ENCODE data around the gene GALNT16. TPM values are rescaled to one million over a fixed set of nuclear protein-coding genes. Genes with fewer than 3 reads are reported as not detected.

Gene GALNT16
- total and polyA plus RNA-seq, 2 of the 8 experiments (the other 6 are each of a cell fraction or from before 2014, with no cell fraction given), result 5.4 to 6.3 TPM

DNA sequence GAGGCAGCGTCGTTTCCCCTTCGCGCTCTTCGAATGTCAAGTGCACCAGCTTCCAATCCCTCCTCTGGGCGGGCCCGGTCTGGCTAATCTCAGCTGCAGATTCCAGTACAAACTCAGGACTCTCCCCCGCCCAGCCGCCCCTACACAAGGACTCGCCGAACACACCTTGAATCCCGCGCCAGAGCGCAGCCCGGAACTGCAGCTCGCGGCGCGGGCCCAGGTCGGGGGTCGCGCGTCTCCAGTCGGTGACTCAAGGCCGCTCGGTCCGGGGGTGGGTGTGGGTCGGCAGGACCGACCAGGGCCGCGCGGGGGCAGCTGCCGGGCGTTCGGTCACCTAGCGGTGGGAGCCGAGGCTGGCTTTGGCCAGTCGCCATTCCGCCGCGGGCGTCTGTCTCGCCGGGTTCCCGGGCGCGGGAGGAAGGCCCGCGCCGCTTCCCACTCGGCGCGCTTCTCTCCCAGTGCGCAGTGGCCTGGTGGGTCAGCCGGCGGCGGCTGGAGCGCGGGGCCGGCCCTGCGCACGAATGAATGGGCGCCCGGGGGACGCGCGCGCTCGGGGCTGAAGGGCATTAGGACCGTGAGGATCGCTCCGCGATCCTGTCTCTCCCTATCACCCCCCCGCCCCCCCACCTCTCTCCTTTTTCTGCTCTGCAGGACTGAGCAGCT lies at the start of gene GALNT16 (continued):
- TF ChIP-seq, protein P1, sequence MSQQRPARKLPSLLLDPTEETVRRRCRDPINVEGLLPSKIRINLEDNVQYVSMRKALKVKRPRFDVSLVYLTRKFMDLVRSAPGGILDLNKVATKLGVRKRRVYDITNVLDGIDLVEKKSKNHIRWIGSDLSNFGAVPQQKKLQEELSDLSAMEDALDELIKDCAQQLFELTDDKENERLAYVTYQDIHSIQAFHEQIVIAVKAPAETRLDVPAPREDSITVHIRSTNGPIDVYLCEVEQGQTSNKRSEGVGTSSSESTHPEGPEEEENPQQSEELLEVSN (IDR thresholded peaks at IDR 0.05), result peak; percentile 37
- no peak for TF ChIP-seq CHD1 (IDR thresholded peaks at IDR 0.05; ENCODE audit: low read depth, low read length)
- TF ChIP-seq TAF1 (IDR thresholded peaks at IDR 0.05; ENCODE audit: low read depth, low read length), result 0 out of 2 replicates have a peak, but pooled peaks have one; percentile 28
- TF ChIP-seq JUND (IDR thresholded peaks at IDR 0.05; ENCODE audit: low read length), result no peak
- no peak for TF ChIP-seq RFX5 (IDR thresholded peaks at IDR 0.05; ENCODE audit: borderline replicate concordance, low read depth, low read length)
- TF ChIP-seq PHF8 (conservative IDR thresholded peaks at IDR 0.05; ENCODE audit: low read depth, low read length), result 0 out of 2 replicates have a peak, but pooled peaks have one; percentile 39
- no peak for TF ChIP-seq SIRT6 (IDR thresholded peaks at IDR 0.05; ENCODE audit: low read length)
- TF ChIP-seq KDM4A (IDR thresholded peaks at IDR 0.05; ENCODE audit: low read depth, low read length, severe bottlenecking), result peak; percentile 84
- TF ChIP-seq, protein P2, sequence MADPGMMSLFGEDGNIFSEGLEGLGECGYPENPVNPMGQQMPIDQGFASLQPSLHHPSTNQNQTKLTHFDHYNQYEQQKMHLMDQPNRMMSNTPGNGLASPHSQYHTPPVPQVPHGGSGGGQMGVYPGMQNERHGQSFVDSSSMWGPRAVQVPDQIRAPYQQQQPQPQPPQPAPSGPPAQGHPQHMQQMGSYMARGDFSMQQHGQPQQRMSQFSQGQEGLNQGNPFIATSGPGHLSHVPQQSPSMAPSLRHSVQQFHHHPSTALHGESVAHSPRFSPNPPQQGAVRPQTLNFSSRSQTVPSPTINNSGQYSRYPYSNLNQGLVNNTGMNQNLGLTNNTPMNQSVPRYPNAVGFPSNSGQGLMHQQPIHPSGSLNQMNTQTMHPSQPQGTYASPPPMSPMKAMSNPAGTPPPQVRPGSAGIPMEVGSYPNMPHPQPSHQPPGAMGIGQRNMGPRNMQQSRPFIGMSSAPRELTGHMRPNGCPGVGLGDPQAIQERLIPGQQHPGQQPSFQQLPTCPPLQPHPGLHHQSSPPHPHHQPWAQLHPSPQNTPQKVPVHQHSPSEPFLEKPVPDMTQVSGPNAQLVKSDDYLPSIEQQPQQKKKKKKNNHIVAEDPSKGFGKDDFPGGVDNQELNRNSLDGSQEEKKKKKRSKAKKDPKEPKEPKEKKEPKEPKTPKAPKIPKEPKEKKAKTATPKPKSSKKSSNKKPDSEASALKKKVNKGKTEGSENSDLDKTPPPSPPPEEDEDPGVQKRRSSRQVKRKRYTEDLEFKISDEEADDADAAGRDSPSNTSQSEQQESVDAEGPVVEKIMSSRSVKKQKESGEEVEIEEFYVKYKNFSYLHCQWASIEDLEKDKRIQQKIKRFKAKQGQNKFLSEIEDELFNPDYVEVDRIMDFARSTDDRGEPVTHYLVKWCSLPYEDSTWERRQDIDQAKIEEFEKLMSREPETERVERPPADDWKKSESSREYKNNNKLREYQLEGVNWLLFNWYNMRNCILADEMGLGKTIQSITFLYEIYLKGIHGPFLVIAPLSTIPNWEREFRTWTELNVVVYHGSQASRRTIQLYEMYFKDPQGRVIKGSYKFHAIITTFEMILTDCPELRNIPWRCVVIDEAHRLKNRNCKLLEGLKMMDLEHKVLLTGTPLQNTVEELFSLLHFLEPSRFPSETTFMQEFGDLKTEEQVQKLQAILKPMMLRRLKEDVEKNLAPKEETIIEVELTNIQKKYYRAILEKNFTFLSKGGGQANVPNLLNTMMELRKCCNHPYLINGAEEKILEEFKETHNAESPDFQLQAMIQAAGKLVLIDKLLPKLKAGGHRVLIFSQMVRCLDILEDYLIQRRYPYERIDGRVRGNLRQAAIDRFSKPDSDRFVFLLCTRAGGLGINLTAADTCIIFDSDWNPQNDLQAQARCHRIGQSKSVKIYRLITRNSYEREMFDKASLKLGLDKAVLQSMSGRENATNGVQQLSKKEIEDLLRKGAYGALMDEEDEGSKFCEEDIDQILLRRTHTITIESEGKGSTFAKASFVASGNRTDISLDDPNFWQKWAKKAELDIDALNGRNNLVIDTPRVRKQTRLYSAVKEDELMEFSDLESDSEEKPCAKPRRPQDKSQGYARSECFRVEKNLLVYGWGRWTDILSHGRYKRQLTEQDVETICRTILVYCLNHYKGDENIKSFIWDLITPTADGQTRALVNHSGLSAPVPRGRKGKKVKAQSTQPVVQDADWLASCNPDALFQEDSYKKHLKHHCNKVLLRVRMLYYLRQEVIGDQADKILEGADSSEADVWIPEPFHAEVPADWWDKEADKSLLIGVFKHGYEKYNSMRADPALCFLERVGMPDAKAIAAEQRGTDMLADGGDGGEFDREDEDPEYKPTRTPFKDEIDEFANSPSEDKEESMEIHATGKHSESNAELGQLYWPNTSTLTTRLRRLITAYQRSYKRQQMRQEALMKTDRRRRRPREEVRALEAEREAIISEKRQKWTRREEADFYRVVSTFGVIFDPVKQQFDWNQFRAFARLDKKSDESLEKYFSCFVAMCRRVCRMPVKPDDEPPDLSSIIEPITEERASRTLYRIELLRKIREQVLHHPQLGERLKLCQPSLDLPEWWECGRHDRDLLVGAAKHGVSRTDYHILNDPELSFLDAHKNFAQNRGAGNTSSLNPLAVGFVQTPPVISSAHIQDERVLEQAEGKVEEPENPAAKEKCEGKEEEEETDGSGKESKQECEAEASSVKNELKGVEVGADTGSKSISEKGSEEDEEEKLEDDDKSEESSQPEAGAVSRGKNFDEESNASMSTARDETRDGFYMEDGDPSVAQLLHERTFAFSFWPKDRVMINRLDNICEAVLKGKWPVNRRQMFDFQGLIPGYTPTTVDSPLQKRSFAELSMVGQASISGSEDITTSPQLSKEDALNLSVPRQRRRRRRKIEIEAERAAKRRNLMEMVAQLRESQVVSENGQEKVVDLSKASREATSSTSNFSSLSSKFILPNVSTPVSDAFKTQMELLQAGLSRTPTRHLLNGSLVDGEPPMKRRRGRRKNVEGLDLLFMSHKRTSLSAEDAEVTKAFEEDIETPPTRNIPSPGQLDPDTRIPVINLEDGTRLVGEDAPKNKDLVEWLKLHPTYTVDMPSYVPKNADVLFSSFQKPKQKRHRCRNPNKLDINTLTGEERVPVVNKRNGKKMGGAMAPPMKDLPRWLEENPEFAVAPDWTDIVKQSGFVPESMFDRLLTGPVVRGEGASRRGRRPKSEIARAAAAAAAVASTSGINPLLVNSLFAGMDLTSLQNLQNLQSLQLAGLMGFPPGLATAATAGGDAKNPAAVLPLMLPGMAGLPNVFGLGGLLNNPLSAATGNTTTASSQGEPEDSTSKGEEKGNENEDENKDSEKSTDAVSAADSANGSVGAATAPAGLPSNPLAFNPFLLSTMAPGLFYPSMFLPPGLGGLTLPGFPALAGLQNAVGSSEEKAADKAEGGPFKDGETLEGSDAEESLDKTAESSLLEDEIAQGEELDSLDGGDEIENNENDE (IDR thresholded peaks at IDR 0.05; ENCODE audit: insufficient replicate concordance, low read length), result no peak
- TF ChIP-seq FOSL1 (IDR thresholded peaks at IDR 0.05; ENCODE audit: insufficient read depth, low read depth, low read length), result 0 out of 2 replicates have a peak, but pooled peaks have one; percentile 50

Measured in H1 (cell line).